ENCODE results near the gene LTBP3.

Gene LTBP3

DNA sequence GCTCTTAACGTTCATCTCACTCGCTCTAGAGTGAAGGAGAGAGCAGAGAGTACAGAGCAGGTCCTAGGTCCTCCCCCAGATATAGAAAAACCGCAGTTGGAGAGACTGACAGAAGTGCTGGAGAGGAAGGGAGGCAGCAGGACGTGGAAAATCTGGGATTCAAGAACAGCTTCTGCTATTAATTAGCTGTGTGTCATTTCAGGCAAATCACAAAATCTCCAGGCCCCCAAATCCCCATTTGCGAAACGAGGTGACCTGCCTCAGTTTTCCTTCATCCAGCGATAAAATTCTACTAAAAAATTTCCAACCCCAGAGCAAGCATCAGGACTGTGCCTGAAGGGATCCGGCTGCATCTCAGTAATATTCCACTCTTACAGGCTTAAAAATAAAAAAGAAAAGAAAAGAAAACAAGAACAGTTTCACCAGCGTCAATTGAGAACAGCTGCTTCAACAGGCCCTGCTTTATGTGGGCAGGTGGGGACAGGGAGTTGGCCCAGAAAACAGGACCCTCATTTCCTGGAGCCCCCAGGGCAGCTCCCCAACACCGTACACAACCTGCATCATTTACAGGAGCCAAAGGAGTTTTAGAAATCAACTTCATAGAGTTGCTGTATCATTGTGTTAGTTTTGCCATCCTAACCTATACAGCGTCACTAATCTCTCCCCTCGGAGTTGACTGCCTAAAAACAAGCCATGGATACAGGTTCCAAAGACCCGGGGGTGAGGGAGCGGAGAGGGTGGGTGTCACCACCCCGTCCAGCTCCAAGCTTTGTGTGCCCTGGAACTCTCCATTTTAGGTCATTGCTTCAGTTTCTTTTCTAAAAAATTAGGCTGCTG, 61.6 kb downstream of the LTBP3 start:
- DNase-seq (ENCODE audit: low read depth): no peak

DNA sequence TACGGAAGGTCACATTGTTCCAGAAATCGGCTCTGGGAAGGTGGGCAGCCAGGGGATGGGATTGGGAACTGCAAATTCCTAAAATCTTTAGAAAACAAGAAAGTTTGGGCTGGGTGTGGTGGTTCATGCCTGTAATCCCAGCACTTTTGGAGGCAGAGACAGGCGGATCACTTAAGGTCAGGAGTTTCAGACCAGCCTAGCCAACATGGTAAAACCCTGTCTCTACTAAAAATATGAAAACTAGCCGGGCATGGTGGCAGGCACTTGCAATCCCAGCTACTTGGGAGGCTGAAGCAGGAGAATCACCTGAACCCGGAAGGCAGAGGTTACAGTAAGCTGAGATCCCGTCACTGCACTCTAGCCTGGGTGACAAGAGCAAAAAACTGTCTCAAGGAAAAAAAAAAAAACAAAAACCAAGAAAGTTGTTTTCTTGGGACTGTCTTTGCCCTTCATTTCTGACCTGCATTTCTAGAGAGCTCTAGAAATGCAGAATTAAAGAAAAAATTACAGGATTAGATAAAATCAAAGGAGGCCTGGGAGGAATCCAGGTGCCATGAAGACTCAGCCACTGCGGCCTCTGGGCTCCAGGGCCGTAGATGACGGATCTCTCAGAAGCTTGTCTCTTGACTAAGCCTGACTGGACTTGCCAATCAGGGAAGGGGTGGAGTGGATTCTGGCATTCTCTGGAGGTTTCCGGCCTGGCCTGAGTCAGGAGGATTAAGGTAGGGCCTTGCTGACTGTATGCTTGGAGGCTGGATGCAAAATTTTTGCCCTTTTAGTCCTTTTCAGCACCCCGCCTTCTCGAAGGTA, 64.6 kb downstream of the LTBP3 start:
- DNase-seq (ENCODE audit: low read depth): no peak

DNA sequence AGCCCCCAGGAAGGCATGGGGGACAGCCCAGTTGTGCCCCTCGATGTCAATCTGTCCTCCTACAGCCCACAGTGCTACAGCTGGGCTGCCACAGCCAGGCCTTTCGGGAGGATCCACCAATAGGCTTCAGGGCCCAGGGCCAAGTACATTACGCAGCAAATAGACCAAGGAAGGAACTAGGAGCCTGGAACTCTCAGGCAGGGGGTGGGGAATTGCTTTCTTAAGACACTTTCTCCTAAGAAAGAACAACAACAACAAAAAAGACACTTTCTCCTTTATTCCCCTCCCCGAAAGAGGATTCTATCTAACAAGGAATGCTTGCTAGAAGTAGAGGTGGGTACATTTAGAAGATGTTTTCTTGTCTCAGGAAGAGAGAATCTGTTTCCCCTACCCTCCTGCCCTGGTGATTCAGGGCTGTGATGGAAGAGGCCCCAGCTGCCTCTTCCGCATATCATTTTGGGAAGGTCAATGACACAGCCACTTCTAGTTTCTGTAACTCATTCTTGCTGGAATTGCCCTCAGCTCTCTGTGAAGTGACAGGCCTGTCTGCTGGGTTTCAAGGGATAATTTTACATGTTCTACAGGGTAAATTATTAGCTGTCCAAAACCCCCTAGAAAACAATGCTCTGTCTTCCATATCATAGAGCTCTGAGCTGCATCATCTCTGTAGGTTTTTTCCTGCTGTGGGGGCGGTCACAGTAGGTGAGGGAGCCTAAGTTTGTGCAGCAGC, 65.4 kb downstream of the LTBP3 start:
- no peak for DNase-seq (ENCODE audit: low read depth)

DNA sequence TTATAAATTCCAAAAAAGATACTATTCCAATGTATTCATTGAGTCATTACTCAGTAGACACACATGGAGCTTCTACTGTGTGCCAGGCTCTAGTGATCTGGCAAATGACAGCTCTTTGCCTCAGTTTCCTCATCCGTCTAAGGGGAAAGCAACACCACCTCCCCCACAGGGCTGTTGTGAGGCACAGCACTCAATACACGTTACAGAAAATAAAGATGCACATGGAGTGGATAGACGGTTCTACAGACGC, 65.8 kb downstream of the LTBP3 start:
- DNase-seq (ENCODE audit: low read depth): no peak

DNA sequence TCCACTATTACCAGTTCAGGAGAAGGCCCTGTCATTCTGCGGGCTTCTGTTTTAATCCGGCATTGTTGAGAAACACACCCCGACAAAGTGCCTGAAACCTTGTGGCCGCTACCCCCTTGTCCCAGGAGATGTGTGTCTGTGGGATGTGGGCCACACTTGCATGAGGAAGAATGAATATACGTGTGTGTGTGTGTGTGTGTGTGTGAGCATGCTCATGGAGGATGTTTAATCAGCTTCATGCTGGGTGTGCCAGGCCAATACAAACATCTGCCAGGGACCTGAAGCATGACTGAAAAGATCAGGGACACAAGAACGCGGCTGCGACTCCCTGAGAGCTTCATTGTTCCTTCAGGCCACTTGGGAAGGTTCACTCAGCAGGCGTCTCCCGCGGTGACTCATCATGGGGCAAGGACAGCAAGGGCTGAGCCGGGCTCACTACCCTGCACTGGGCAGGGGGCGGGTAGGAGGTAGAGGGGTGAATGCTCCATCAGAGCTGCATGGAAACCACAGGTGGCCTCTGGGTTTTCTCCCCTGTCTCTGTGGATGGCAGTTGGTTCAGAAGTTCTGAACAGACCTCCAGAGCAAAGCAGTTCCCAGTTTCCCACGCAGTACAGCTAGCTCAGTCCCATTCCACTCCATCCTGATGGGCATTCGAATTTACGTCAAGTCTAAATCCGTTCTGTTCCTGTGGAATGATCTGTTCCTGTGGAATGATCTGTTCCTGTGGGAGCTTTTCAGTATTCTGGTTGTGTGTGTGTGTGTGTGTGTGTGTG, 66.4 kb downstream of the LTBP3 start:
- no peak for DNase-seq (ENCODE audit: low read depth)

DNA sequence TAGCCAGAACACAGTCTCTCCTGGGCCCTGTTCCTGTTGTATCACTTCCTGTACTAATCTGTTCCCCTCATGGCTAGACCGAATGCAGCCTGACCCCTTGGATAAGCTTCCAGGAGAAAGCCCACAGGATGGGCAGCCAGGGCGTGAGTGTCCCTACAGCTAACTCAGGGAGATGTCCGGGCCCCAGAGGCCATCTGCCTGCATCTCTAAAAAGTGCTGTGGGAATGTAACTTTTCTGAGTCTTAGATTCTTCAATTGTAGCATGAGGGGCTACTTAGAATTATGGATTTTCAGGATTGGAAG, 67.0 kb downstream of the LTBP3 start:
- DNase-seq (ENCODE audit: low read depth): no peak

DNA sequence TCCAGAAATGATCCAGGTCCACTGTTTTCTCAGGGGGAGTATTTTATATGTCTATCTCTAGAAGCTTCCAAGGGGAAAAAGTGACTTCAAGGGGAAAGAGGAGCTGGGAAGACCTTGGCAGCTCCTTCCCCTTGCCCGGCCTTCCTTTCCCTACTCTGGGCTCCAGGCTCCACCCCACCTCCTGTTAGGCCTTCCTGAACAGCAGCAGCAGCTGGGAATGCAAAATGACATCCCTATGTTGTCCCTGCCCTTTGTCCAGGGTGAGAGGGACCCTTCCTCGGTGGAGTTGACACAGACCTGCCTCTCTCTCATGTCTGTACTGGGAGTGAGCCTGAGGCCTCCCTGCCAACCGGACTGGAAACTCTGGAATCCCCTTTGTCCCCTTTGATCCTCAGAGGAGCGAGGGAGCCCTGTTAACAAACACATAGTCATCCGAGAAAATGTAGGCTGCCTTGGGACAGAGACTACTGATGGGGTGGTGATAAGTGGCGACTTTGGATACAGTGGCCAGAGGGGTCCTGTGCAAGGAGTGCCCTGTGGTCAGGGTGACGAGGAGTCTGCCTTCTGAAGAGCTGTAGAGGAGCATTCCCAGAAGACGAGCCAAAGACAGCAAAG, 68.3 kb downstream of the LTBP3 start:
- DNase-seq (ENCODE audit: low read depth): no peak

DNA sequence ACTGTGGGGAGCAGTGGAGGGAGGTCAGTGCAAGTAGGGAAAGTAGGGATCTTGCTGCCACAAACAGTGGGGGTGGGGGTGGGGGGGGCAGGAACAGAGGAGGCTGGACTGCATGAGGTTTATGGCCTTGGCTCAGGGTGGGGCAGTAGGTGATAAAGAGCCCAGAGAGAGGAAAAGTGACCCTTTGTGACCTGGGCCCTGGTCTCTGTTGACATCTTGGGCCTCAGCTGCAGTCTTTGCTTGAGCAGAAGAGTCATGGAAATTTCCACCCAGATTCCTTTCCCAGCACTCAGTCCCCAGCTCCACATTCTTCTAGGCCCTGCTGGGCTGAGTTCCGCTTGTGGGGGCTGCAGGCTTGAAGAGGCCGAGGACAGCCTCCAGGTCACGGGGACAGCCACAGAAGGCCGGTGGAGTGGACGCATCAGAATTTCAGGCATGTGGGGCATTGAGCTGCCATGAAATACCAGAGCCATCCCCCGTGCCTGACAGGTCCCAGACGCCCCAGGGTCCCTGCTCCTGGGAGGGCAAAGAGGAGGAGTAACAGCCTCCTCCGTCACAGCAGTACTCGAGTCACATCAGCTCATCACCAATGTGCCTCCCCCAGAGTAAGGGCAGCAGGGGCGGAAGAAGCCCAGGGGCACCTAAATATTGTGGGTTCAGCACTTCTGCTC, 69.0 kb downstream of the LTBP3 start:
- no peak for DNase-seq (ENCODE audit: low read depth)
